SK-N-SH treated with all-trans-retinoic acid at 6 μM for 48 hours (cell line): ENCODE measurements around the gene ABHD4.

Experiments used
- ARNTL ChIP-seq: fragments of 450-650 bp; formaldehyde crosslinking; IDR thresholded peaks from 2 replicates; pipeline ENCODE4 v1.5.0; 2020; ENCODE audit warnings: low read depth, mild to moderate bottlenecking, moderate library complexity, borderline replicate concordance
- BACH2 ChIP-seq: fragments of 250-450 bp; sonication (Bioruptor Pico); IDR thresholded peaks from 2 replicates; pipeline ENCODE4 v1.9.0; 2021; ENCODE audit warnings: mild to moderate bottlenecking, borderline replicate concordance
- GLIS3 ChIP-seq: fragments of 250-450 bp; sonication (Bioruptor Pico); IDR thresholded peaks from 2 replicates; pipeline ENCODE4 v1.5.0; 2020; ENCODE audit warnings: mild to moderate bottlenecking, moderate library complexity
- ISL1 ChIP-seq: fragments of 250-450 bp; sonication (Bioruptor Pico); IDR thresholded peaks from 2 replicates; pipeline ENCODE4 v2.1.2; 2022; ENCODE audit warnings: mild to moderate bottlenecking, moderate library complexity
- RARB ChIP-seq: fragments of 250-450 bp; sonication (Bioruptor Pico); IDR thresholded peaks from 2 replicates; pipeline ENCODE4 v1.8.0; 2021; ENCODE audit warnings: mild to moderate bottlenecking, moderate library complexity
- SNAI2 ChIP-seq: fragments of 250-450 bp; sonication (Bioruptor Pico); IDR thresholded peaks from 2 replicates; pipeline ENCODE4 v1.5.0; 2020; ENCODE audit warnings: mild to moderate bottlenecking, moderate library complexity
- TCF4 ChIP-seq: fragments of 250-450 bp; sonication (Bioruptor Pico); IDR thresholded peaks from 2 replicates; pipeline ENCODE4 v1.8.0; 2021; ENCODE audit warnings: mild to moderate bottlenecking, moderate library complexity, borderline replicate concordance
- ZFP30 ChIP-seq: fragments of 450-650 bp; formaldehyde crosslinking; IDR thresholded peaks from 2 replicates; pipeline ENCODE4 v1.5.0; 2022; ENCODE audit warnings: mild to moderate bottlenecking, moderate library complexity
- ZNF565 ChIP-seq: fragments of 450-650 bp; formaldehyde crosslinking; conservative IDR thresholded peaks from 2 replicates; pipeline ENCODE4 v1.5.0; 2020; ENCODE audit warnings: low read depth, mild to moderate bottlenecking, moderate library complexity
- TF ChIP-seq, protein P1 (sequence below): fragments of 250-450 bp; sonication (Bioruptor Pico); IDR thresholded peaks from 2 replicates; pipeline ENCODE4 v1.8.0; 2020; ENCODE audit warnings: mild to moderate bottlenecking, moderate library complexity, borderline replicate concordance
- TF ChIP-seq, protein P2 (sequence below): fragments of 250-450 bp; sonication (Bioruptor Pico); IDR thresholded peaks from 2 replicates; pipeline ENCODE4 v1.5.1; 2020; ENCODE audit warnings: low read depth, mild to moderate bottlenecking, moderate library complexity
- TF ChIP-seq, protein P3 (sequence below): fragments of 250-450 bp; sonication (Bioruptor Pico); IDR thresholded peaks from 2 replicates; pipeline ENCODE4 v1.5.1; 2021; ENCODE audit warnings: mild to moderate bottlenecking, moderate library complexity

DNA sequence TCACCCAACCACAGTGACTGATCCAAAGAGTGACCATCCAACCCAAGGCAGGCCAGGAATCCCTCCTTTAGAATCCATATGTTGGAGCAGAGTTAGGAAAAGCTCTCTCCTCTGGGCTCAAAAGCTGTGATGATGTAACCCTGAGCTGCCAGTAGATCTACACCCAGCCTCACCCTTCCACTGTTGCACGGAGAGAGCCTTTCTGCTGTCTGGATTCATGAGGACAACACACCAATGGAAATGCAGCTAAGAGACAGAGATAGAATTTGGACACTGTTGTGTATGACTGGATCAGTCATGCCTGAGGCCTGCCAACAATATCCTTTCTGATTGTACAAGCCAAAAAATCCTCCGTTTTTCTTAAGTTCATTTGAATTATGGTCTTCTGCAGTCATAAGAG, 50.4 kb downstream of the ABHD4 start:
- TF ChIP-seq ZNF565 (CRISPR knock-in tag) (no peak), TCF4 (CRISPR knock-in tag) (no peak), ZFP30 (CRISPR knock-in tag) (no peak), BACH2 (no peak), RARB (no peak), GLIS3 (CRISPR knock-in tag) (no peak), ISL1 (no peak), SNAI2 (CRISPR knock-in tag) (no peak), ARNTL (CRISPR knock-in tag) (no peak)
- TF ChIP-seq, protein P1, sequence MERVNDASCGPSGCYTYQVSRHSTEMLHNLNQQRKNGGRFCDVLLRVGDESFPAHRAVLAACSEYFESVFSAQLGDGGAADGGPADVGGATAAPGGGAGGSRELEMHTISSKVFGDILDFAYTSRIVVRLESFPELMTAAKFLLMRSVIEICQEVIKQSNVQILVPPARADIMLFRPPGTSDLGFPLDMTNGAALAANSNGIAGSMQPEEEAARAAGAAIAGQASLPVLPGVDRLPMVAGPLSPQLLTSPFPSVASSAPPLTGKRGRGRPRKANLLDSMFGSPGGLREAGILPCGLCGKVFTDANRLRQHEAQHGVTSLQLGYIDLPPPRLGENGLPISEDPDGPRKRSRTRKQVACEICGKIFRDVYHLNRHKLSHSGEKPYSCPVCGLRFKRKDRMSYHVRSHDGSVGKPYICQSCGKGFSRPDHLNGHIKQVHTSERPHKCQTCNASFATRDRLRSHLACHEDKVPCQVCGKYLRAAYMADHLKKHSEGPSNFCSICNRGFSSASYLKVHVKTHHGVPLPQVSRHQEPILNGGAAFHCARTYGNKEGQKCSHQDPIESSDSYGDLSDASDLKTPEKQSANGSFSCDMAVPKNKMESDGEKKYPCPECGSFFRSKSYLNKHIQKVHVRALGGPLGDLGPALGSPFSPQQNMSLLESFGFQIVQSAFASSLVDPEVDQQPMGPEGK (CRISPR knock-in tag) = no peak
- TF ChIP-seq, protein P2, sequence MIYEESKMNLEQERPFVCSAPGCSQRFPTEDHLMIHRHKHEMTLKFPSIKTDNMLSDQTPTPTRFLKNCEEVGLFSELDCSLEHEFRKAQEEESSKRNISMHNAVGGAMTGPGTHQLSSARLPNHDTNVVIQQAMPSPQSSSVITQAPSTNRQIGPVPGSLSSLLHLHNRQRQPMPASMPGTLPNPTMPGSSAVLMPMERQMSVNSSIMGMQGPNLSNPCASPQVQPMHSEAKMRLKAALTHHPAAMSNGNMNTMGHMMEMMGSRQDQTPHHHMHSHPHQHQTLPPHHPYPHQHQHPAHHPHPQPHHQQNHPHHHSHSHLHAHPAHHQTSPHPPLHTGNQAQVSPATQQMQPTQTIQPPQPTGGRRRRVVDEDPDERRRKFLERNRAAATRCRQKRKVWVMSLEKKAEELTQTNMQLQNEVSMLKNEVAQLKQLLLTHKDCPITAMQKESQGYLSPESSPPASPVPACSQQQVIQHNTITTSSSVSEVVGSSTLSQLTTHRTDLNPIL = no peak
- TF ChIP-seq, protein P3, sequence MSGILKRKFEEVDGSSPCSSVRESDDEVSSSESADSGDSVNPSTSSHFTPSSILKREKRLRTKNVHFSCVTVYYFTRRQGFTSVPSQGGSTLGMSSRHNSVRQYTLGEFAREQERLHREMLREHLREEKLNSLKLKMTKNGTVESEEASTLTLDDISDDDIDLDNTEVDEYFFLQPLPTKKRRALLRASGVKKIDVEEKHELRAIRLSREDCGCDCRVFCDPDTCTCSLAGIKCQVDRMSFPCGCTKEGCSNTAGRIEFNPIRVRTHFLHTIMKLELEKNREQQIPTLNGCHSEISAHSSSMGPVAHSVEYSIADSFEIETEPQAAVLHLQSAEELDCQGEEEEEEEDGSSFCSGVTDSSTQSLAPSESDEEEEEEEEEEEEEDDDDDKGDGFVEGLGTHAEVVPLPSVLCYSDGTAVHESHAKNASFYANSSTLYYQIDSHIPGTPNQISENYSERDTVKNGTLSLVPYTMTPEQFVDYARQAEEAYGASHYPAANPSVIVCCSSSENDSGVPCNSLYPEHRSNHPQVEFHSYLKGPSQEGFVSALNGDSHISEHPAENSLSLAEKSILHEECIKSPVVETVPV = no peak
